Activated CD8-positive, alpha-beta memory T cell treated with anti-CD3 and anti-CD28 coated beads for 1 hour (primary cell): Measurements from ENCODE around the gene RRM1.

ENCODE experiments used
- DNase-seq, 2 donors: peaks; one replicate each; pipeline ENCODE4 v3.0.0-alpha.2; 2020; ENCODE audit warnings: low read depth in 1 of 2; ENCODE audit errors: extremely low read depth in 1 of 2

The RRM1 gene

GRCh38 chr11:4076774-4077173 lies 17.8 kb upstream of the RRM1 start:
- no peak for DNase-seq

GRCh38 chr11:4083198-4083597 lies 11.4 kb upstream of the RRM1 start:
- DNase-seq, result no peak

GRCh38 chr11:4084406-4085125 lies 10.0 kb upstream of the RRM1 start:
- DNase-seq, result no peak

GRCh38 chr11:4085575-4085974 lies 9.0 kb upstream of the RRM1 start:
- no peak for DNase-seq

GRCh38 chr11:4086575-4087353 lies 7.8 kb upstream of the RRM1 start:
- DNase-seq, result no peak

- DNase-seq, result no peak
These were observed 7.0 kb upstream of the RRM1 start for GRCh38 chr11:4087551-4087950.

- DNase-seq, result peak in 1 of 2 donors; percentile 13
These were observed 4.3 kb upstream of the RRM1 start for GRCh38 chr11:4090258-4090657.

- DNase-seq, result no peak
These were observed 2.6 kb upstream of the RRM1 start for GRCh38 chr11:4092026-4092425.

- no peak for DNase-seq
These were observed 866 bp upstream of the RRM1 start for GRCh38 chr11:4093519-4094347.

GRCh38 chr11:4095509-4096230 lies 1.1 kb downstream of the RRM1 start:
- DNase-seq, result no peak

- no peak for DNase-seq
These were observed 3.5 kb downstream of the RRM1 start for GRCh38 chr11:4098026-4098621.

GRCh38 chr11:4102711-4103110 lies 8.1 kb downstream of the RRM1 start:
- no peak for DNase-seq

GRCh38 chr11:4103269-4103668 lies 8.7 kb downstream of the RRM1 start:
- DNase-seq, result no peak

GRCh38 chr11:4105916-4106315 lies 11.3 kb downstream of the RRM1 start:
- no peak for DNase-seq

- no peak for DNase-seq
These were observed 17.2 kb downstream of the RRM1 start for GRCh38 chr11:4111834-4112233.

- DNase-seq, result no peak
These were observed 20.5 kb downstream of the RRM1 start for GRCh38 chr11:4115128-4115527.

- no peak for DNase-seq
These were observed 23.5 kb downstream of the RRM1 start for GRCh38 chr11:4118107-4118506.

- DNase-seq, result no peak
These were observed 28.6 kb downstream of the RRM1 start for GRCh38 chr11:4123218-4123617.

- no peak for DNase-seq
These were observed 30.5 kb downstream of the RRM1 start for GRCh38 chr11:4125141-4125540.

GRCh38 chr11:4127357-4127756 lies 32.8 kb downstream of the RRM1 start:
- no peak for DNase-seq
